ENCODE results near the gene RBM8A.

- TF ChIP-seq CTCF (conservative IDR thresholded peaks at IDR 0.05; ENCODE audit: low read length), result no peak
- TF ChIP-seq EZH2phosphoT487 (IDR thresholded peaks at IDR 0.05; ENCODE audit: borderline replicate concordance, low read depth, low read length), result no peak
Measured at GRCh38 chr1:145916745-145917144, 10.5 kb downstream of the RBM8A start.
